HepG2 (cell line): Measurements from ENCODE around the gene AUP1. TPM values are rescaled to one million over a fixed set of nuclear protein-coding genes. Genes with fewer than 3 reads are reported as not detected.

Experiments used
- ATAC-seq: fragments of 200-7000 bp; cut with Tn5 transposase; 3 replicates; pipeline ENCODE4 v1.9.1; 2020; ENCODE audit warnings: mild to moderate bottlenecking, moderate library complexity
- BruUV-seq: library from RNA; stranded (reverse); fragments of 400-500 nt; replicated peaks from 2 replicates; lab custom pipeline; 2021; lab: Mats Ljungman, UMichigan
- CTCF ChIA-PET: fragments of 300-600 bp; formaldehyde crosslinking; extraction: SDS; loops from one replicate; lab custom pipeline; 2021; ENCODE audit warnings: low total read pairs, inconsistent platforms, low intra/inter-chr PET ratio; lab: Yijun Ruan, JAX
- POLR2A ChIA-PET: fragments of 350-600 bp; sonication (Branson Sonifier 250); formaldehyde crosslinking; loops from one replicate; lab custom pipeline; 2020; ENCODE audit warnings: antibody characterized with exemption, inconsistent platforms; lab: Yijun Ruan, JAX
- DNase-seq: peaks from one replicate; pipeline ENCODE4 v3.0.0-alpha.2; 2015; ENCODE audit warnings: low spot score
- FAIRE-seq: peaks from 3 replicates; lab custom pipeline; 2011; peaks lifted over from hg19 to GRCh38; lab: Jason Lieb, UNC
- H2AFZ ChIP-seq: one replicate; pipeline ENCODE4 v1.6.1; 2011; ENCODE audit warnings: low read length, inconsistent platforms
- H3K27ac ChIP-seq: fragments of 300-600 bp; 3 replicates; pipeline ENCODE4 v1.8.0; 2011; ENCODE audit warnings: mixed run types, mild to moderate bottlenecking, mixed read lengths, low read length, inconsistent platforms; ENCODE audit not compliant: insufficient read depth; ENCODE audit errors: extremely low read length
- H3K27me3 ChIP-seq, 2 experiments: fragments of 200-600 bp in 1 of 2; 2 replicates in 1 of 2; 3 replicates in 1 of 2; pipeline versions ENCODE4 v1.6.0 to v1.8.0; 2011; ENCODE audit warnings: low read length in 2 of 2, mild to moderate bottlenecking in 2 of 2, moderate library complexity in 2 of 2, inconsistent platforms in 1 of 2; ENCODE audit not compliant: insufficient read depth in 2 of 2, control insufficient read depth in 1 of 2
- H3K36me3 ChIP-seq, 2 experiments: fragments of 200-600 bp in 1 of 2; replicated peaks in 1 of 2; 2 replicates in 1 of 2; 3 replicates in 1 of 2; pipeline versions ENCODE4 v1.5.1 to v1.8.0; 2011; ENCODE audit warnings: low read length in 2 of 2, inconsistent platforms in 1 of 2; ENCODE audit not compliant: insufficient read depth in 2 of 2, control insufficient read depth in 1 of 2
- H3K4me1 ChIP-seq: 2 replicates; pipeline ENCODE4 v1.5.1; 2012; ENCODE audit warnings: low read length, inconsistent platforms; ENCODE audit not compliant: insufficient read depth
- H3K4me2 ChIP-seq: 2 replicates; pipeline ENCODE4 v1.6.0; 2011; ENCODE audit warnings: low read depth, low read length, inconsistent platforms
- H3K4me3 ChIP-seq, 3 experiments: fragments of 200-600 bp in 1 of 3; sonication (generic), shearing (Covaris generic) in 1 of 3; replicated peaks in 1 of 3; 2 replicates each; pipeline ENCODE4 v1.5.1; 2011 to 2016; ENCODE audit warnings: low read length in 3 of 3, inconsistent platforms in 2 of 3, low read depth in 2 of 3, mild to moderate bottlenecking in 2 of 3, control low read depth in 1 of 3, mixed read lengths in 1 of 3; ENCODE audit not compliant: insufficient read depth in 1 of 3
- H3K79me2 ChIP-seq: one replicate; pipeline ENCODE4 v1.6.1; 2011; ENCODE audit warnings: low read length, inconsistent platforms; ENCODE audit not compliant: insufficient read depth
- H3K9ac ChIP-seq: 2 replicates; pipeline ENCODE4 v1.6.0; 2011; ENCODE audit warnings: mild to moderate bottlenecking, low read depth, low read length, inconsistent platforms; ENCODE audit not compliant: insufficient read depth
- H3K9me3 ChIP-seq: 2 replicates; pipeline ENCODE4 v1.5.1; 2012; ENCODE audit warnings: mild to moderate bottlenecking, low read length
- H4K20me1 ChIP-seq: 2 replicates; pipeline ENCODE4 v1.6.0; 2011; ENCODE audit warnings: inconsistent platforms, mild to moderate bottlenecking, low read length, moderate library complexity; ENCODE audit not compliant: insufficient read depth
- POLR2G ChIP-seq: fragments of 200-400 bp; formaldehyde crosslinking; IDR thresholded peaks from 2 replicates; pipeline ENCODE4 v1.6.1; 2018; ENCODE audit warnings: mild to moderate bottlenecking, low read depth, low read length, moderate library complexity
- ZEB1 ChIP-seq: IDR thresholded peaks from 2 replicates; pipeline ENCODE4 v1.6.1; 2012; ENCODE audit warnings: mild to moderate bottlenecking, low read depth, inconsistent platforms; ENCODE audit not compliant: insufficient replicate concordance
- ZFP36L1 ChIP-seq: sonication (generic); formaldehyde crosslinking; IDR thresholded peaks from 2 replicates; pipeline ENCODE4 v1.8.0; 2022; ENCODE audit warnings: mild to moderate bottlenecking, missing genetic modification reagents, moderate library complexity
- ZNF354B ChIP-seq: sonication (generic); formaldehyde crosslinking; IDR thresholded peaks from 2 replicates; pipeline ENCODE4 v1.8.0; 2022; ENCODE audit warnings: mild to moderate bottlenecking, missing genetic modification reagents
- ZNF703 ChIP-seq: sonication (generic); formaldehyde crosslinking; IDR thresholded peaks from 2 replicates; pipeline ENCODE4 v1.5.1; 2020; ENCODE audit warnings: missing genetic modification reagents, mild to moderate bottlenecking, moderate library complexity, borderline replicate concordance
- ZNF737 ChIP-seq: sonication (generic); formaldehyde crosslinking; IDR thresholded peaks from 2 replicates; pipeline ENCODE4 v1.5.0; 2020; ENCODE audit warnings: missing genetic modification reagents, mild to moderate bottlenecking, borderline replicate concordance
- ZNF850 ChIP-seq: sonication (generic); formaldehyde crosslinking; conservative IDR thresholded peaks from 2 replicates; pipeline ENCODE4 v1.9.0; 2021; ENCODE audit warnings: mild to moderate bottlenecking, missing genetic modification reagents
- WGBS: methylation state at CpG from one replicate; pipeline ENCODE4 v1.1.6; 2017; ENCODE audit warnings: low lambda C conversion rate; 5-methylcytosine and 5-hydroxymethylcytosine counted together
- in situ Hi-C: cut with HindIII; loops from 2 replicates; pipeline ENCODE4 v1.10.0; 2017; ENCODE audit warnings: low pct_unique_long_range_greater_than_20kb; ENCODE audit not compliant: extremely low pct_ligation_motif_present
- intact Hi-C: fragments of 100-400 bp; cut with micrococcal nuclease; formaldehyde crosslinking; loops from one replicate; pipeline ENCODE4 v1.10.0; 2022; ENCODE audit not compliant: unreplicated experiment
- polyA plus RNA-seq, 8 experiments: library from polyadenylated mRNA; depleted of rRNA in 3 of 8; stranded (reverse) in 7 of 8; unstranded in 1 of 8; fragments of >200 nt; fragmentation: Illumina TruSeq in 4 of 8; extraction: Trizol in 4 of 8; gene quantifications; 2 replicates each; pipeline versions ENCODE4 v1.2.1 to v1.2.3, GENCODE V29; 2011 to 2016; ENCODE audit warnings: low read depth in 4 of 8, missing spikeins in 1 of 8, mixed read lengths in 1 of 8; ENCODE audit not compliant: insufficient read depth in 1 of 8
- total RNA-seq, 5 experiments: library from RNA; depleted of rRNA; stranded (reverse); fragments of >200 nt; fragmentation: Illumina TruSeq; extraction: Trizol; gene quantifications; 2 replicates each; pipeline ENCODE4 v1.2.3, GENCODE V29; 2016; ENCODE audit warnings: low read depth in 1 of 5
- TF ChIP-seq, protein P1 (sequence below): sonication (generic); formaldehyde crosslinking; IDR thresholded peaks from 2 replicates; pipeline ENCODE4 v1.5.0; 2020; ENCODE audit warnings: mild to moderate bottlenecking, missing genetic modification reagents, borderline replicate concordance
- TF ChIP-seq, protein P2 (sequence below): sonication (generic); formaldehyde crosslinking; IDR thresholded peaks from 2 replicates; pipeline ENCODE4 v1.5.1; 2020; ENCODE audit warnings: missing genetic modification reagents, mild to moderate bottlenecking, borderline replicate concordance

The AUP1 gene
- total and polyA plus RNA-seq, 2 of the 13 experiments (the other 11 are each of a cell fraction or from before 2014, with no cell fraction given), result 174 to 267 TPM

DNA sequence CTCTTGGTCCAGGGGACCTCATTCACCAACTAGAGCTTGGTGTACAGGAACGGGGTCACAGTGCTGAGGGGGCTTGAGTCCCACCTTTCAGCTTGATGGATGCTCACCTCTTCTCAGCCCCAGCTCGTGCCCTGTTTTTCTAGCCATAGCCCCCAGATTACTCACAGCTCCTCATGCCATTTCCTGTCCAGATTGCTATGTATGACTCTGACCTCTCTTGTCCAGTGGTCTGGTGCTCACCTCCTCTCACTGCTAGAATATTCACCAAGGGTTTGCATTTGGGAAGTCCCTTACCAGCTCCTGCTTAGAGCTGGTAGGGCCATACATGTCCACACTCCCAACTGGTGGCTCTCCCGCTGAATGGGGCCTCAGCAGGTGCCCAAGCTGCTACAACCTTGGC lies 36.0 kb downstream of the AUP1 start:
- H4K20me1 ChIP-seq, result no peaks in the 10 kb centered on the region
- ATAC-seq (no peak), DNase-seq (no peak), FAIRE-seq (no peak)
- peaks cover 35 to 46% of the 10 kb centered on the region in 2 experiments for H3K36me3 ChIP-seq
- H3K27ac ChIP-seq, result no peak overlapping the region
- TF ChIP-seq ZNF703 (CRISPR knock-in tag) (no peak), POLR2G (peak; percentile 20; the same call in 1 of the 2 replicates), ZEB1 (no peak), ZNF850 (CRISPR knock-in tag) (no peak)
- intact Hi-C loops (loop anchor here (10.0 kb wide), 1 partner anchor 1799 kb away; no protein-coding TSS in a partner anchor), in situ Hi-C loops (no loop called here)
- CTCF ChIA-PET, result no interaction called here
- WGBS, result 100% methylated on average over 3 of the region's 3 CpGs
- H3K9me3 ChIP-seq, result no peaks in the 10 kb centered on the region
- TSS peak; percentile 3 for BruUV-seq
- H2AFZ ChIP-seq, result no peak overlapping the region
- no peak overlapping the region for H3K4me2 ChIP-seq
- H3K27me3 ChIP-seq, result no peaks in the 10 kb centered on the region
- peaks cover 72% of the 10 kb centered on the region for H3K4me1 ChIP-seq
- POLR2A ChIA-PET, result interaction anchor here (0.9 to 3.1 kb wide), 6 partner anchors 8 to 35 kb away, joined by 3 to 23 read pairs (median 9); partner anchors contain the start of genes CCDC142, PCGF1, TTC31 and WBP1
- H3K79me2 ChIP-seq, result peaks cover 2% of the 10 kb centered on the region
- H3K9ac ChIP-seq, result no peak overlapping the region
- no peak overlapping the region for H3K4me3 ChIP-seq

- H3K4me2 ChIP-seq, result no peak overlapping the region
- no TSS peak for BruUV-seq
- no peak overlapping the region for H3K27ac ChIP-seq
- H3K79me2 ChIP-seq, result no peaks in the 10 kb centered on the region
- no peak for FAIRE-seq
- ChIA-PET POLR2A (interaction anchor here (2.1 to 3.1 kb wide), 3 partner anchors 9 to 12 kb away, joined by 13 to 23 read pairs (median 13); partner anchors contain the start of genes CCDC142 and TTC31), CTCF (no interaction called here)
- intact Hi-C loops, result loop anchor here (10.0 kb wide), 1 partner anchor 1797 kb away; no protein-coding TSS in a partner anchor
- WGBS, result 91% methylated on average over 12 of the region's 12 CpGs
- no peak overlapping the region for H2AFZ ChIP-seq
- peaks cover 35 to 48% of the 10 kb centered on the region in 2 experiments for H3K36me3 ChIP-seq
- no peaks in the 10 kb centered on the region for H3K9me3 ChIP-seq
- H3K4me3 ChIP-seq, result no peak overlapping the region
- no peaks in the 10 kb centered on the region for H3K27me3 ChIP-seq
- no peak overlapping the region for H3K9ac ChIP-seq
- no peak for ATAC-seq
- H3K4me1 ChIP-seq, result peaks cover 71% of the 10 kb centered on the region
- no peak for DNase-seq
- no peaks in the 10 kb centered on the region for H4K20me1 ChIP-seq
- in situ Hi-C loops, result no loop called here
- TF ChIP-seq, protein P1, sequence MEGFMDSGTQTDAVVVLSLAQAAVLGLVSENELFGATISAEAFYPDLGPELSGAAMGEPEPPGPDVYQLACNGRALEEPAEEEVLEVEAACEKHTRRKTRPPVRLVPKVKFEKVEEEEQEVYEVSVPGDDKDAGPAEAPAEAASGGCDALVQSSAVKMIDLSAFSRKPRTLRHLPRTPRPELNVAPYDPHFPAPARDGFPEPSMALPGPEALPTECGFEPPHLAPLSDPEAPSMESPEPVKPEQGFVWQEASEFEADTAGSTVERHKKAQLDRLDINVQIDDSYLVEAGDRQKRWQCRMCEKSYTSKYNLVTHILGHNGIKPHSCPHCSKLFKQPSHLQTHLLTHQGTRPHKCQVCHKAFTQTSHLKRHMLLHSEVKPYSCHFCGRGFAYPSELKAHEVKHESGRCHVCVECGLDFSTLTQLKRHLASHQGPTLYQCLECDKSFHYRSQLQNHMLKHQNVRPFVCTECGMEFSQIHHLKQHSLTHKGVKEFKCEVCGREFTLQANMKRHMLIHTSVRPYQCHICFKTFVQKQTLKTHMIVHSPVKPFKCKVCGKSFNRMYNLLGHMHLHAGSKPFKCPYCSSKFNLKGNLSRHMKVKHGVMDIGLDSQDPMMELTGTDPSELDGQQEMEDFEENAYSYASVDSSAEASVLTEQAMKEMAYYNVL (CRISPR knock-in tag), result no peak
- TF ChIP-seq ZNF737 (CRISPR knock-in tag) (no peak), ZFP36L1 (CRISPR knock-in tag) (no peak), ZNF354B (CRISPR knock-in tag) (no peak)
- TF ChIP-seq, protein P2, sequence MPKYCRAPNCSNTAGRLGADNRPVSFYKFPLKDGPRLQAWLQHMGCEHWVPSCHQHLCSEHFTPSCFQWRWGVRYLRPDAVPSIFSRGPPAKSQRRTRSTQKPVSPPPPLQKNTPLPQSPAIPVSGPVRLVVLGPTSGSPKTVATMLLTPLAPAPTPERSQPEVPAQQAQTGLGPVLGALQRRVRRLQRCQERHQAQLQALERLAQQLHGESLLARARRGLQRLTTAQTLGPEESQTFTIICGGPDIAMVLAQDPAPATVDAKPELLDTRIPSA, result no peak
Observed at GRCh38 chr2:74491648-74492544, 37.6 kb downstream of the AUP1 start.
